Activated T-helper 9 cell treated with anti-CD3 and anti-CD28 coated beads, Interleukin-2, amount 50 U/mL, for 16 hours (primary cell): ENCODE data around the gene ENTPD5.
A peak's percentile ranks its signal among the peaks of the same experiment; 100 is the strongest.

Experiments
- DNase-seq: peaks from one replicate; pipeline ENCODE4 v3.0.0-alpha.2; 2020; ENCODE audit warnings: low read depth

ENTPD5 gene, protein sequence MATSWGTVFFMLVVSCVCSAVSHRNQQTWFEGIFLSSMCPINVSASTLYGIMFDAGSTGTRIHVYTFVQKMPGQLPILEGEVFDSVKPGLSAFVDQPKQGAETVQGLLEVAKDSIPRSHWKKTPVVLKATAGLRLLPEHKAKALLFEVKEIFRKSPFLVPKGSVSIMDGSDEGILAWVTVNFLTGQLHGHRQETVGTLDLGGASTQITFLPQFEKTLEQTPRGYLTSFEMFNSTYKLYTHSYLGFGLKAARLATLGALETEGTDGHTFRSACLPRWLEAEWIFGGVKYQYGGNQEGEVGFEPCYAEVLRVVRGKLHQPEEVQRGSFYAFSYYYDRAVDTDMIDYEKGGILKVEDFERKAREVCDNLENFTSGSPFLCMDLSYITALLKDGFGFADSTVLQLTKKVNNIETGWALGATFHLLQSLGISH

DNA sequence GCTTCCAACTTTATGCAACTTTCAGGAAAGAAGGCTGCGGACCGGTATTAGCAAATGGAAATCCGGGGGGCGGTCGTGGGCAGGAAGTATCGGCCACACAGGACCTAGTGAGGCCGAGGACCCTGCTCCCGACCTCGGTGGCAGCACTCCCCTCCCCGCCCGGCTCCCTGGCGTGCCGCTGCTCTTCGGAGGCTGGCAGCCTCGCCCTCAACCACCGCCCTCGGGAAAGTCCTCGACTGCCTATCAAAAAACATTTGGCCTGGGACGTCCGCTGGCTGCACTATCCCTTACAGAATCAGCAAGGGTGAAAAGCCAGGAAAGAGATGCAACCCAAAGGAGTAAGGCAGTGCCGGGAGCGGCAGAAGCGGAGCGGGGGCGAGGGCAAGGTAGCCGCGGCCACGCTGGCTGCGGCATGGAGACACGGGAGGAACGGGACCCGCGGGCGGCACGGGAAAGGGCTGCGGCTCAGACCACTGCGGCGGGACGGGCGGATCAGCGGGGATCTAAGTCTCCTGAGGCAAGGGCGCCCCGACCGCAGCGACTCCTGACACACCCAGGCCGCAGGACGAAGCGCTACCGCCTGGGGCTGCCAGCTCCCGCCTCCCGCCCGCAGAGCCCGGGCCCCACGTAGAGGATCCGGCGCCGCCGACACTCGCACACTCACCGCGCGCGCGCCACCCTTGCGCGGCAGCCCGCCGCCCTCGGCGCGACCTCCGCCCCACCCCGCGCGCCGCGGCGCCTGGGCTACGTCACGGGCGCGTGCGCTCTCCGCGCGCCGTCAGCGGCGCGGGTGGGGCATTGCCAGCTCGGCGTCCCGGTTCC is at the start of gene ENTPD5, which contains the start of gene BBOF1:
Gene ENTPD5, minus strand, starts transcription at position 703 of the 822 bp plus-strand sequence. CDS start 31,186 bp downstream, outside the sequence.
Gene BBOF1, plus strand, starts transcription at position 764 of the 822 bp plus-strand sequence. CDS start 130 bp downstream, outside the sequence.
- DNase-seq, result peak; percentile 80

DNA sequence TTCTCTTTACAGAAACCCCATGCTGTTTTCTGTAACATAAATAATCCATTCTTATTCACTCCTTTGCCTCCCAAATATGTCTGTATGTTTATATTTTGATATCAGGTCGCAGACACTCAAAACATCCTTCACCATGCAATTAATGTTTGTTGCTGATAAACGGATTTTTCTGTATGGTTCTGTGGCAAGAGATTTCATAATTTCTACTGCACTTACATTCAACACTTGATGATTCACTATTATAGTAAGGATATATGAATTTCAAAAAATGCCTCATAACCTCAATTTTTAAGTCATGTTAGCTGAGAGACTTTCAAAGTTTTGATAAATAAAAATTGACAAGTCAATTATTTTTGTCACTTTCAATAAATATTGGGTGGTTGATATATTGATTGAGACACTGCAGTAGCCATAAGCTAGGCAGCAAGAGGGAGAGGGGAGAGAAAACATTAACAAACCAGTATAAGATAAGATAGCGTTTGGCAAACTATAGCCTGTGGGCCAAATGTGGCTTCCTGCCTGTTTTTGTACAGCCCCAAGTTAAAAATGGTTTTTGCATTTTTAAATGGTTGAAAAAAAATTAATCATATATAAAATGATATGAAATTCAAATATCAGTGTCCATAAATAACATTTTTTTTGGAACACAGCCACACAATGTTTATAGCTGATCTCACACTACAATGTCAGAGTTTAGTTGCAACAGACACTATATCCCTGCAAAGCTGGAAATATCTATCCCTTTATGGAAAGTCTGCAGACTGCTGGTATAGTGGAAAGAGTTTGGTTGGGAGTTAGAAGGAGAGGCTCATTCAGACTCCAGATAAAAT is 46.9 kb upstream of the ENTPD5 start:
- no peak for DNase-seq

DNA sequence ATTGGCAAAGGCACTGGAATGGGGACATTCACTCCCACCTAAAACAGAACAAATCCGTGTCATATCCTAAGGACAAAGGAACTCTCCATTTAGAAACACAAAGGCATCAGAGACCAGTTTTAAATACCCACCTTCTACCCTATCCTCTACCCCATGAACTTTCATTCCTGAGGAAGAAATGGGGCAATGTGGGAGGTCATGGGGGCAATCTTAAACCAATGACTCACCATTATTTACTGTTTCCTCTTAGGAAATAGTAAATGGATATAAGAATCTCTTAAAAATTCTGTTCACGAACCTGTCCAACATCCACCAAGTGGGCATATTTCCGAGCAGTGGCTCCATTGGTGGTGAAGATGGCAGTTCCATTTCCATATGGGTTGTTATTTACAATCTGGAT is 45.8 kb upstream of the ENTPD5 start:
- no peak for DNase-seq

DNA sequence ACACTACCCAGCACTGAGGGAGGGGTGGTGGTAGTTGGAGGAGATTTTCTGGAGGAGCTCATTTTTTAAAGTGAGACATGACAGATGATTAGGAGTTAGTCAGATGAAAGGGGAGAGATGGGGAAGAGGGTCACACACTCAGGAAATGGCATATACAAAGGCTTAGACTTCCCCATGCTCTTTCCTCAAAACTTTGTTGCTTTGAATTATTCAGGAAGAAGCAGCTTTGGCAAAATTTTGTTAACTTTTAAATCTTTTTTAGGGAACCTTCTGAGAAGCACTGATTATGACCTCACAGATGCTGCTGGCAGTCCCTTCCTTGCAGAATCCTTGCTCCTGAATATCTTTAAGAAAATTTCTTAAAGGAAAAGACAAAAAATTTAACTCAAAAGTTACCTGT is 45.3 kb upstream of the ENTPD5 start:
- DNase-seq, result no peak

DNA sequence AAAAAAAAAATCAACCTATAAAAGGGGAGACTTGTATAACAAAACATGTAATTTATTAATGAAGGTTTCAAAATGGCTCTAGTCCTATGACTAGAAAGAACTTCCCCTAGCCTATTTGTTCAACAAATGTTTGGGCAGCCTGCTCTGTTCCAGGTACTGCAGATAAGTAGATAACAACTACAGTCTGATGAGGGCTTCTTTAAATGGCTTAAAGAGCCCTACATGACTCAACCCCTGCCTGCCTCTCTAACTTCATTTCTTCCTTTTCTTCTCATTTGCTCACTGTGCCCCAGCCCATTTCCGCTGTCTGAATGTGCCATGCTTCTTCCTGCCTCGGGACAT is 43.7 kb upstream of the ENTPD5 start:
- DNase-seq, result no peak

DNA sequence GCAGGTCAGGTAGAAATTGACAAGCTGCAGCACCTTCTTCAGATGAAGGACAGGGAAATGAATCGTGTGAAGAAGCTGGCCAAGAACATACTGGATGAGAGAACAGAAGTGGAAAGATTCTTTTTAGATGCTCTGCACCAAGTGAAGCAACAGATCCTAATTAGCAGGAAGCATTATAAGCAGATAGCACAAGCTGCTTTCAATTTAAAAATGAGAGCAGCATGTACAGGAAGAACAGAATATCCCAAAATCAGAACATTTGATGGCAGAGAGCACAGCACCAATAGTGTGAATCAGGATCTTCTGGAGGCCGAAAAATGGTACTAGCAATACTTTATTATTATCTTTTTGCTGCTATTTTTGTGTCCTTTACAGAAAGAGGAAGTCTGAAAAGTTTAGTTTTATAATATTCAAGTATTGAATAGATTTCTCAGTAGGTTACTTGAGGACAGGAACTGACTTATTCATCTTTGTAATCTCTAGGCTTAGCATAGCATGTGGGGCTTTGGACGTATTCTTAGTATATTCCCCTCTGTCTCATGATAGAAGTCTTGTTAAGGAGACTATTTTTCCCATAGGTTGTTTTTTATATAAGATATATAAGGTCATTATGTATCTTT is 30.9 kb upstream of the ENTPD5 start:
- no peak for DNase-seq

DNA sequence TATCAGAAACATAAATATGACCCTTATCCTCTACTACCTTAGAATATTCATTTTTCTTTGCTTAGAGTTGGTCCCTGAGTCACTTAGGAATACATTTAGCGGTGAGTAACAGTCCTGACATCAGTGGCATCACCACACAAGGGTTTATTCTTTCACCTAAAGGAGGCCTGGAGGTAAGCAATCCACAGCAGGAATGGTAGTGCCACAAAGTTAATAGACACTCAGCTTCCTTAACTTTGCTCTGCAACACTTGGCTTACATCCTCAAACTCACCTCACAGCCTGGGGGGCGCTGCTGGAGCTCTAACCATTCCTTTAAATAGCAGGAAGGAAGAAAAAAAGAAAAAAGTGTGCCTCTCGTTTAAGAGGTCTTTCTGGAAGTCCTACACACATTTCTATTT is 29.2 kb upstream of the ENTPD5 start:
- DNase-seq, result no peak

DNA sequence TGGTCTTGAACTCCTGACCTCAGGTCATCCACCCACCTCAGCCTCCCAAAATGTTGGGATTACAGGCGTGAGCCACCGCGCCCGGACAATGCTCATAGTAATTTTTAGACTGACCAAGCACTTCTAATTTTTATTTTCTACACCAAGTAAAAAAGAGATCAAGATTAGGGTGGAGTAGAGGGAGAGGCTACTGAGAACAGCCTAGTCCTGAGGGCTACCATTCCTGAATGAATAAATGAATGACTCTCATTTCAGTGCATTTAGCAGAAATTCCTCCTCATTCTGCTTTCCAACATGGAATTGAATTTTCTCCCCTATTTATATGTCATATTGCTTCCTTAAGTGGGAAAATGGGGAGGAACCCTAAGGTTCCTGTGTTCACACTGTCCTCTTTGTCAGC is 26.4 kb upstream of the ENTPD5 start:
- no peak for DNase-seq

DNA sequence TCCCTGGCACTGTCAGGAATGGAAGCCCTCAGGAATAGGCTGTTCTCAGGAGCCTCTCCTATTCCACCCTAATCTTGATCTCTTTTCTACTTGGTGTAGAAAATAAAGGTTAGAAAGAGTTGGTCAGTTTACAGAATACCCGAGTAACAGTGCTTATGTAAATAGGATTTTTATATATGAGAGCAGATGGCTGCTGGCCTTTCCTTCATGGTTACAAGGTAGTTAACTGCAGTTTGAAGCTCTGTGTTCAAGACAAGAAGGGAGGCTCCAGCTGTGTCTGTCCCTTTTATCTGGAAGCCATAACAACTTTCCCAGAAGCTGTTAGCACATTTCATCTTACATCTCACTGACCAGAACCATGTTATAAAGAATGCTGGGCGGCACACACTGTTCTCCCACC is 23.2 kb upstream of the ENTPD5 start:
- DNase-seq, result no peak

DNA sequence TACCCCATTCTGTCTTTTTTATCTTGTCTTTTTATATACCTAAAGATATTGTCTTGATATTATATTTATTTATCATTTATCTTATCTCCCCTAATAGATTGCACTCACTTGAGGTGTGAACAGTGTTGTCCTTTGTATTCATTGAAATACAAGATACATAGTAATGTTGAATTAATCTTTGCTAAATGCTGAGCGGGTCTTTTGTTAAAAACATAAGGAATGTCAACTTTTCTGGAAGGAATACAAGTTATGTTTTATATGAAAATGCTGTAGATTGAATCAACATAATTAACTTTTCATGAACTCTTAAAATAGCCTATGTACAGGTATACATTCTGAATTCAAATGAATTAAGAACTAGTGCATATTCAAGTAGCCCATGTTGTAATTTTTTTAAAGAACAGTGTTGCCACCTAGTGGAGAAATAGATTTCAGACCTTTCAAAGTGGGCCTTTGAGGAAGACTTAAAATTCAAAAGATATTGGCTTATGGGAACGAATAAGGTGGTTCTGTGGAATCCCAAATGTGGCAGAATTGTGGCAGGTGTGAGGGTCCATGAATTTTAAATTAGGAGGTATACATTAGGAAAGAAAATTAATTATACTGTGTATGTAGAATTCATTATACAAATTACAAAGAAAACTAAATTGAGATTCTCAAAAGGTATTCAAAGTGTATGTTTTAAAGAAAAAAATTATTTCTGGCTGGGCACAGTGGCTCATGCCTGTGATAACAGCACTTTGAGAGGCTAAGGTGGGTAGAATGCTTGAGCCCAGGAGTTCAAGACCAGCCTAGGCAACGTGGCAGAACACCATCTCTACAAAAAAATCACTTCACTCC is 19.2 kb upstream of the ENTPD5 start:
- DNase-seq, result no peak

DNA sequence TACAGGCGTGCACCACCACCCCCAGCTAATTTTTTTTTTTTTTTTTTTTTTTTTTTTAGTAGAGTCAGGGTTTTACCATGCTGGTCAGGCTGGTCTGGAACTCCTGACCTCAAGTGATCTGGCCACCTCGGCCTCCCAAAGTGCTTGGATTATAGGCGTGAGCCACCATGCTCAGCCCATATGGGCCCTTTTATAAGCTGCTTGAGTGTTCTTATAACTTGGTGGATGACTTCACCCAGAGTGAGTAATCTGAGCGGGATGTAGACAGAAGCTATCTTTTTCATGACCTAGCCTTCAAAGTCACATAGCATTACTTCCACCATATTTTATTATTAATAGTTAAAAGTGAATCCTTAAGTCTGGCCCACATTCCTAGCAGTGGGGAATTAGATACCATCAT is 16.5 kb upstream of the ENTPD5 start:
- DNase-seq, result no peak

DNA sequence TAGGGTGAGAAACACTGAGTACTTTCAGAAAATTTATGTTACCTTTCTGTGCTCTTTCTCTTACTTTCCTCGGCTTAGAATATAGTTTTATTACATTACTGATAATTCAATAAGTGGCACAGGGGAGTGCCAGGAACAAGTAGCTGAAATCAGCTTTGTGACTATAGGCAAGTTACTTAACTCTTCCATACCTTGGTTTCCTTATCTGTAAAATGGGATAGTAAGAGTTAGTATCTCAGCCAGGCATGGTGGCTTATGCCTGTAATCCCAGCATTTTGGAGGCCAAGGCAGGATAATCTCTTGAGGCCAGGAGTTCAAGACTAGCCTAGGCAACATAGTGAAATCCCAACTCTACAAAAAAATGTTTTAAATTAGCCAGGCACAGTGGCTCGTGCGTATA is 15.5 kb upstream of the ENTPD5 start:
- DNase-seq, result no peak

DNA sequence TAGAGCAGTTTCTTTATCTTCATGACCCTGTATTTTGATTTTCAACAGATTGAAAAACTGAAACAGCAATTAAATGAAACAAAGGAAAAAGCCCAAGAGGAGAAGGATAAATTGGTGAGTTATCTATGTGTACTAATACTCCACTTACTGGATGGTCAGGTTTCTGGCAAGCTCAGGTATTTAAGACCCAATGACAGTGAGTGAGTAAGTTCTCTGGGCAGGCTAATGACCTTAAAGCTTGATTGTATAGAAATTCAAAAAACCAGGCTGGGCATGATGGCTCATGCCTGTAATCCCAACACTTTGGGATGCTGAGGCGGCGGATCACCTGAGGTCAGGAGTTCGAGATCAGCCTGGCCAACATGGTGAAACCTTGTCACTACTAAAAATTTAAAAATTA is 10.0 kb upstream of the ENTPD5 start:
- DNase-seq, result no peak

DNA sequence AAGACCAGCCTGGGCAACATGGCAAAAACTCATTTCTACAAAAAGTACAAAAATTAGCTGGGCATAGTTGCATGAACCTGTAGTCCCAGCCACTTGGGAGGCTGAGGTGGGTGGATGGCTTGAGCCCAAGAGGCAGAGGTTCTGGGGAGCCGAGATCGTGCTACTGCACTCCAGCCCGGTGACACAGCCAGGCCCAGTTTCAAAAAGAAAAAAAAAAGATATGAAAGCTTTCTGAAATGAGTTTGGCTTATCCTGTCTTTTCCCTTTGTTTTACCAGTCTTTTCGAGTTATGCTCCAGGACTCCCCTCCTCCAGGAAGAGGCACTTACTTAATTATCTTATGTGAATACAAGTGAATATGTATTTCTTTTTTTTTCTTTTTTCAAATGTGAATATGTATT is 3.3 kb upstream of the ENTPD5 start:
- DNase-seq, result no peak

DNA sequence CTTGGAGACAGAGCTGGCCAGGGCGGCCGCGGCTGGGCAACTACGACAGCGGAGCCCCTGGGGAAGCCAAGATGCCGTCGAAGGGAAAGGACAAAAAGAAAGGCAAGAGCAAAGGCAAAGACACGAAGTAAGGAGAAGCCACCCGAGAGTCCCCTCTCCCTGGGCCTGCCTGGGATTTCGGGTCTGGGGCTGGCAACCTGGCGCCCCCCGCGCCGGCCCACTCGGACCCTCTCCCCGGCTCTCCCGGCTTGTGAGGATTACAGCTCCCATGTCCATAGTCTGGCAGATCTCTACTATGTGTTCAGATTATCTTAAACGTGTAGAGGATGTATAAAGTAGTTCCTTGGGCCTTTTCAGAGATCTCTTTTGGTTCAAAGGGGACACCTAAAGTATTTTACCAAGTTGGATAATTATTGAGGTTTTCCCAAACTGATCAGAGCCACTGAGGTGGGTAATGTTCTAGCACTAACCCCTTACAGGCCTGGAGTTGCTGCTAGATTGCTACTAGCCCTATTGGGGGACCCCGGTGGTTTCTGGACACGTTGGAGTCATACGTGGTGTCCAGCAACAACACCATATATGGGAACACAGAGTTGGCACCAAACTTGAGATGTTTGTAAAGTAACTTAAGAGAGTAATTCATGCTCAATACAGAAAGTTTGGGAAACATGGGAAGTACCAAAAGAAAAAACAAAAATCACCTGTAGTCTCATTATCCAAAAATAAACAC is 485 bp upstream of the ENTPD5 start:
- no peak for DNase-seq

DNA sequence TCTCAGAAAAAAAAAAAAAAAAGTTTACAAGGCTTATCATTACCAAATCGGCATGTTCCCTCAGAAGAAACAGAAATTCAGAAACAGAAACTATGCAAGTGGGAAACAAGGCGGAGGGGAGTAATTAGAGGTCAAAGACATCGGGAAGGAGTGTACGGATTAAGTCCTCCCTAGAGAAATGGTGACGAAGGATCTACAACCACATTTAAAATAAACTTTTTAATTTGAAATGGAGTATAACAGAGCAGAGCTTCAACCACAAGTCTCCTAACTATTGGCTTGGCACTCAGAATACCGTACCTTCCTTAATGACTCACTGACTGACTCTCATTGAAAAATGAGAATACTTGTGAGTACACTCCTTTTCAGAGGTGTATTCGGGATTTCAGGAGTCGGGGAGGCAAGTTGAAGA is 908 bp downstream of the ENTPD5 start:
- no peak for DNase-seq

DNA sequence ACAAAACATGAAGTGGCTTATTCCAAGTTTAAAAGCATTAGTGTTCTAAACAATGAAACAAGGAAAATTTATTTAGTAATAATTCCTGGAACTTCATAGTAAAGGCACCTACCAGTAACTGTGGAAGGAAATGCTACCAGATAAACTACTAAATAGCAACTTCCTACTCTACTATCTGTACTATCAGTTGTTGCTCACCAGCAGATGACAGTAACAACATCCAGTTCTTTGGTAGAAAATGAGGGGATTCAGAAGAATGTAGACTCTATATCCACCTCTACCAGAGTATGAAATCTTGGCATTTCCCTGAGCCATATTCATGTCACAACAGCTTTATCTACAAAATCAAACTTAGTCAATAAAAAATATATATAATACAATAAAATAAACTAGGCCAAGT is 3.1 kb downstream of the ENTPD5 start:
- no peak for DNase-seq

DNA sequence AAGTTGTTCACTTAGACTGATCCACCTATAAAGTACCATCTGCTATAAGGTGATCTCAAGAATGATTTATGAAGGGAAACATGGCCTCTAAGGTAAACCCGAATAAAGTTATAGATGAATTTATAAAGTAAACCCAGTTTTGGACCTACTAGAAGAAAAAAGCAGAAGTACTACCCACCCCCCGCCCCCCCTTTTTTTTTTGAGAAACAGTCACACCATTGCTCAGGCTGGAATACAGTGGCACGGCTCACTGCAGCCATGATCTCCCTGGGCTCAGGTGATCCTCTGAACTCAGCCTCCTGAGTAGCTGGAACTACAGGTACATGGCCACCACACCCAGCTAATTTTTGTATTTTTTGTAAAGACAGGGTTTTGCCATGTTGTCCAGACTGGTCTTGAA is 3.9 kb downstream of the ENTPD5 start:
- no peak for DNase-seq

DNA sequence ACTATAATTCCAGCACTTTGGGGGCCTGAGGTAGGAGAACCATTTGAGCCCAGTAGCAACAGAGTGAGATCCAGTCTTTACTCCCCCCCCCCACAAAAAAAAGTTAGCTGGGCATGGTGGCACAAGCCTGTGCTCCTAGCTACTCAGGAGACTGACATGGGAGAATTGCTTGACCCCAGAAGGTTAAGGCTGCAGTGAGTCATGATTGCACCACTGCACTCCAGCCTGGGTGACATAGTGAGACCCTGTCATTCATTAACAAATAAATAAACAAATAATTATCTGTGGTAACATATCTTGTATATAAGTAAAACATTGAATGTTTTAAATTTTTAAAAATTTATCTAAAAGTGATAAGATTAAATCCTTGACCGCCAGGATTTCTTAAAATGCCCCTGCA is 4.8 kb downstream of the ENTPD5 start:
- no peak for DNase-seq

DNA sequence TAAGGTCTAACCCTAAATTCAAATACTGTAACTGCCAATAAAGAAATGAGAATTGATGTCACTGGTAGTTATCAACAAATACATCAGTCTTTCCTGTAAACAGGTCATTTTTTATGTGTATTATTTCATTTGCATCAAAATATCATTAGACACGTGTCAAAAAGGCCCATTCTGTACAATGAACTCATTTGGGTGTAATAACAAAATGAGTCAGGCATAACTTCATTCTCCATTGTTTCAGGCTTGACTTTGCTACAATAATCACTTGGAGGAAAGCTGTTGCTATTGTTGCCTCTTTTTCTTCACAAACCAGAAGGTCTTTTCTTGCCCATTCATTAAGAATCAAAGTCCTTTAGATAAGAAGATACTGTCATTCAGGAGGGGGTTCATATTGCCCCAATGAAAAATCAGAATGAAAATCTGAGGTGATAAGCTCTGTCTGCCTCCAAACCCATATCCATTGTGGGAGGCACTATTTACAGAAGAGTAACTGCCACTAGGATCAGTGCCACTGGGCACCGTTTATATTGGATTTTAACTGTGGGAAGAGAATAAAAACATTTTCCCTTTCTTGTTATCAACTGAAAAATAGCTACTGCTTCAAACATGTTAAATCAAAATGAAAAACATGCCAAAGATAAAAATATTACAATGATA is 10.1 kb downstream of the ENTPD5 start:
- no peak for DNase-seq
